ENCODE measurements around the gene SNRPD3.

- TF ChIP-seq BHLHE40 (IDR thresholded peaks at IDR 0.05; ENCODE audit: borderline replicate concordance) = no peak
- TF ChIP-seq ELF4 (IDR thresholded peaks at IDR 0.05) = no peak
- no peak for TF ChIP-seq CTBP1 (IDR thresholded peaks at IDR 0.05; ENCODE audit: borderline replicate concordance)
- TF ChIP-seq FOXA1 (IDR thresholded peaks at IDR 0.05) = no peak
- no peak for TF ChIP-seq TARDBP (IDR thresholded peaks at IDR 0.05)
- no peak for TF ChIP-seq SUZ12 (IDR thresholded peaks at IDR 0.05)
- no peak for TF ChIP-seq FOXM1 (IDR thresholded peaks at IDR 0.05; ENCODE audit: borderline replicate concordance)
- TF ChIP-seq SP1 (IDR thresholded peaks at IDR 0.05) = no peak
- no peak for TF ChIP-seq LEF1 (IDR thresholded peaks at IDR 0.05; ENCODE audit: borderline replicate concordance)
- TF ChIP-seq NFRKB (IDR thresholded peaks at IDR 0.05) = no peak
- no peak for TF ChIP-seq HDGF (IDR thresholded peaks at IDR 0.05; ENCODE audit: borderline replicate concordance)
These were observed 30.3 kb upstream of the SNRPD3 start for GRCh38 chr22:24525416-24526037.
